Measurements from ENCODE around the gene TSPAN18. TPM values are rescaled to one million over a fixed set of nuclear protein-coding genes. Genes with fewer than 3 reads are reported as not detected.

Gene TSPAN18
- total and polyA plus RNA-seq, 2 of the 8 experiments (the other 6 are each of a cell fraction or from before 2014, with no cell fraction given) = 5.2 to 10.2 TPM

DNA sequence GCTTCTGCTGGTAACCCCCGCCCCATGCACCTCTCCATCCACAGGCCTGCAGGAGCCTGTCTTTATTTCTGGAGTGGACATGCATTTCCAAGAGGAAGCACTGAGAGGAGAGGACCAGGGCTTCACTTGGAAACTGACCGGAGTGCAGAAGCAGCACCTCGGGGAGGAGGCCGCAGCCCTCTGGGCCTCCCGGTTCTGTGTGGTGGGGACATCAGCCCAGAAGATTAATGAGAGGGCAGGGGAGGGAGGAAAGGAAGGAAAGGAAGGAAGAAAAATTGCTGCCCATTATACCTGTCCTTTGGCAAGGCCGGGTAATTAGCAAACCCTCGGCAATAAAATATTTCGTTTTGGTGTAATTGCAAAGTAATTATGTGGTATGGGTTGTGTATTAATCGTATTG lies 126.9 kb downstream of the TSPAN18 start:
- no peak overlapping the region for H4K5ac ChIP-seq (ENCODE audit: insufficient read length, low read depth, low read length)
- no peaks in the 10 kb centered on the region for H3K79me1 ChIP-seq (ENCODE audit: low read depth, low read length)
- H3K4me2 ChIP-seq (ENCODE audit: insufficient read depth in 1 of 2, low read depth in 2 of 2, low read length in 2 of 2) = no peak overlapping the region
- no peaks in the 10 kb centered on the region for H3K36me3 ChIP-seq (ENCODE audit: control insufficient read depth in 2 of 4, insufficient read depth in 4 of 4, low read length in 3 of 4)
- POLR2A ChIA-PET (ENCODE audit: partially characterized antibody) = interaction anchor here (0.9 to 1.5 kb wide), 2 partner anchors 12 to 31 kb away, joined by 3 read pairs; no protein-coding TSS in a partner anchor
- H3K14ac ChIP-seq (ENCODE audit: insufficient read length) = no peak overlapping the region
- FAIRE-seq (no peak), DNase-seq (ENCODE audit: low read depth in 1 of 2, low spot score in 2 of 2) (no peak)
- peaks cover 2% of the 10 kb centered on the region; the same call in 1 of the 2 replicates for H3K23me2 ChIP-seq (ENCODE audit: low read depth, low read length)
- no peaks in the 10 kb centered on the region for H4K20me1 ChIP-seq (replicated peaks in 1 of 2; ENCODE audit: control insufficient read depth in 1 of 2, insufficient read depth in 2 of 2, low read length in 2 of 2)
- no peak overlapping the region for H2AFZ ChIP-seq (ENCODE audit: low read length)
- no peak overlapping the region for H3K9ac ChIP-seq (replicated peaks in 1 of 4; ENCODE audit: extremely low read depth in 1 of 4, low read depth in 3 of 4, low read length in 3 of 4)
- peaks cover 4 to 22% (median 10%) of the 10 kb centered on the region in 4 experiments for H3K4me1 ChIP-seq (replicated peaks in 1 of 4; ENCODE audit: control insufficient read depth in 3 of 4, insufficient read depth in 4 of 4, low read length in 3 of 4)
- H3K27me3 ChIP-seq (replicated peaks in 1 of 4; ENCODE audit: control insufficient read depth in 3 of 4, extremely low read depth in 1 of 4, insufficient read depth in 3 of 4, low read length in 3 of 4) = no peaks in the 10 kb centered on the region
- no peak overlapping the region for H2BK20ac ChIP-seq (ENCODE audit: low read length)
- H3K79me2 ChIP-seq (ENCODE audit: control insufficient read depth in 1 of 2, insufficient read depth in 2 of 2, low read length in 2 of 2) = no peaks in the 10 kb centered on the region
- 93% methylated on average over 9 of the region's 9 CpGs; no CpG with 5 or more reads in 1 of the 2 experiments for WGBS, 2 experiments (ENCODE audit: extremely low coverage in 1 of 2, insufficient coverage in 1 of 2, insufficient read length in 1 of 2, insufficient replicate concordance in 2 of 2, low coverage in 1 of 2, low lambda C conversion rate in 2 of 2, missing lambda C conversion rate in 1 of 2)
- no peaks in the 10 kb centered on the region for H3K9me3 ChIP-seq (ENCODE audit: insufficient read depth in 2 of 2, low read depth in 1 of 2, low read length in 1 of 2)
- no peak overlapping the region for H3K4me3 ChIP-seq (ENCODE audit: extremely low read depth in 1 of 4, insufficient read depth in 2 of 4, low read depth in 3 of 4, low read length in 4 of 4)
- no peak overlapping the region for H4K91ac ChIP-seq (replicated peaks; ENCODE audit: insufficient read length, low read length)
- no peak for TF ChIP-seq POLR2AphosphoS5 (IDR thresholded peaks at IDR 0.05; ENCODE audit: low read depth, low read length)
- TF ChIP-seq EP300 (IDR thresholded peaks at IDR 0.05; ENCODE audit: borderline replicate concordance in 1 of 2, low read depth in 2 of 2, low read length in 2 of 2) = no peak
- TF ChIP-seq CBX5 (IDR thresholded peaks at IDR 0.05; ENCODE audit: low read depth, low read length) = no peak
- TF ChIP-seq ASH2L (IDR thresholded peaks at IDR 0.05; ENCODE audit: low read length) = no peak
- TF ChIP-seq CTBP2 (IDR thresholded peaks at IDR 0.05; ENCODE audit: borderline replicate concordance, insufficient read depth, insufficient read length, low read length) = no peak
- no peak for TF ChIP-seq EZH2 (IDR thresholded peaks at IDR 0.05; ENCODE audit: low read depth, low read length, severe bottlenecking)
- TF ChIP-seq ATF3 (IDR thresholded peaks at IDR 0.05; ENCODE audit: insufficient read depth, low read depth, low read length) = no peak
- no peak for TF ChIP-seq HDAC2 (IDR thresholded peaks at IDR 0.05; ENCODE audit: borderline replicate concordance in 1 of 2, low read depth in 2 of 2, low read length in 2 of 2)
- no peak for TF ChIP-seq YY1 (IDR thresholded peaks at IDR 0.05; ENCODE audit: low read depth, low read length)
- no peak overlapping the region for H2BK12ac ChIP-seq (ENCODE audit: low read depth, low read length)
- H2BK15ac ChIP-seq (ENCODE audit: low read length) = no peak overlapping the region
- H3K27ac ChIP-seq (ENCODE audit: low read depth, low read length) = no peak overlapping the region
- no peak overlapping the region for H3K18ac ChIP-seq (ENCODE audit: extremely low read depth, low read length)
- no peak overlapping the region for H3K4ac ChIP-seq (replicated peaks; ENCODE audit: insufficient read length, low read depth, low read length)
- H2BK120ac ChIP-seq (replicated peaks; ENCODE audit: low read depth, low read length) = no peak overlapping the region
- no peak overlapping the region for H2AK5ac ChIP-seq (ENCODE audit: low read depth, low read length)
- H2BK5ac ChIP-seq (ENCODE audit: low read depth, low read length) = no peak overlapping the region
- no peak overlapping the region for H3K23ac ChIP-seq (ENCODE audit: insufficient read length)
- H4K8ac ChIP-seq (ENCODE audit: extremely low read depth, insufficient read depth, low read length) = no peak overlapping the region
- CTCF ChIA-PET (ENCODE audit: partially characterized antibody) = interaction anchor here (1.1 kb wide), 1 partner anchor 9 kb away, joined by 3 read pairs; no protein-coding TSS in a partner anchor
- H3K56ac ChIP-seq (replicated peaks; ENCODE audit: insufficient read length, low read depth, low read length) = no peak overlapping the region
